SK-MEL-5 (cell line): ENCODE data around the gene CYP2S1. TPM values are rescaled to one million over a fixed set of nuclear protein-coding genes. Genes with fewer than 3 reads are reported as not detected.
"Not testable (repeated sequence)": the region's sequence is repeated elsewhere in the genome, so short reads cannot be mapped to it uniquely, and the experiment has no call there.

Experiments used
- DNase-seq: peaks from one replicate; pipeline ENCODE4 v3.0.0-alpha.2; 2016; ENCODE audit warnings: low read depth, low spot score
- in situ Hi-C: cut with HindIII; loops from 2 replicates; pipeline ENCODE4 v1.10.0; 2016; ENCODE audit warnings: low sequenced_read_pairs, high pct_unique_total_duplicates, low pct_unique_long_range_greater_than_20kb
- total RNA-seq: library from RNA; depleted of rRNA; stranded (reverse); fragments of >200 nt; shearing (Covaris generic); gene quantifications from 2 replicates; pipeline ENCODE4 v1.2.3, GENCODE V29; 2014

CYP2S1 gene
- total RNA-seq, 1 experiment from 2014 or later, result not detected

GRCh38 chr19:41189425-41190065 is 3.5 kb upstream of the CYP2S1 start:
- in situ Hi-C loops, result no loop called here
- no peak for DNase-seq

- no peak for DNase-seq
Measured at GRCh38 chr19:41193430-41194156, 574 bp downstream of the CYP2S1 start.

GRCh38 chr19:41194157-41194552 is 1.1 kb downstream of the CYP2S1 start:
- in situ Hi-C loops, result no loop called here
- DNase-seq, result no peak

More at GRCh38 chr19:41193430-41194156, 574 bp downstream of the CYP2S1 start:
- in situ Hi-C loops, result no loop called here

GRCh38 chr19:41195675-41196497 is 2.9 kb downstream of the CYP2S1 start:
- no peak for DNase-seq
- in situ Hi-C loops, result no loop called here

GRCh38 chr19:41198559-41198958 is 5.5 kb downstream of the CYP2S1 start:
- in situ Hi-C loops, result no loop called here
- DNase-seq, result no peak

- in situ Hi-C loops, result no loop called here
- DNase-seq, result no peak
Measured at GRCh38 chr19:41203371-41203770, 10.4 kb downstream of the CYP2S1 start.

- in situ Hi-C loops, result not testable (repeated sequence)
- DNase-seq, result peak; percentile 86
Measured at GRCh38 chr19:41204338-41204737, 11.3 kb downstream of the CYP2S1 start.

GRCh38 chr19:41205995-41206394 is 13.0 kb downstream of the CYP2S1 start:
- in situ Hi-C loops, result no loop called here
- DNase-seq, result no peak

- in situ Hi-C loops, result no loop called here
- DNase-seq, result no peak
Measured at GRCh38 chr19:41206456-41206855, 13.4 kb downstream of the CYP2S1 start.

GRCh38 chr19:41206926-41207750 is 14.1 kb downstream of the CYP2S1 start:
- no peak for DNase-seq
- in situ Hi-C loops, result no loop called here

GRCh38 chr19:41214161-41214560 is 21.1 kb downstream of the CYP2S1 start:
- no peak for DNase-seq
- in situ Hi-C loops, result no loop called here

GRCh38 chr19:41217741-41218140 is 24.7 kb downstream of the CYP2S1 start:
- in situ Hi-C loops, result no loop called here
- DNase-seq, result no peak

GRCh38 chr19:41218249-41218614 is 25.2 kb downstream of the CYP2S1 start:
- in situ Hi-C loops, result no loop called here
- DNase-seq, result no peak

GRCh38 chr19:41218615-41219507 is 25.8 kb downstream of the CYP2S1 start, which contains the start of gene AXL:
TSS of gene AXL (plus strand) at chr19:41219223. CDS start at chr19:41219393, 170 bp downstream.
- DNase-seq, result no peak
- in situ Hi-C loops, result no loop called here

GRCh38 chr19:41219924-41220567 is 27.0 kb downstream of the CYP2S1 start:
- no peak for DNase-seq
- in situ Hi-C loops, result no loop called here

- DNase-seq, result no peak
- in situ Hi-C loops, result no loop called here
Measured at GRCh38 chr19:41220811-41221210, 27.8 kb downstream of the CYP2S1 start.
